HEK293T (cell line): ENCODE results near the gene MYH10.

Experiments
- ARNT ChIP-seq: fragments of 450-650 bp; IDR thresholded peaks from 2 replicates; pipeline ENCODE4 v1.6.1; 2017; ENCODE audit warnings: mild to moderate bottlenecking
- BHLHE40 ChIP-seq: fragments of 450-650 bp; IDR thresholded peaks from 2 replicates; pipeline ENCODE4 v1.6.1; 2016; ENCODE audit warnings: mild to moderate bottlenecking, moderate library complexity, borderline replicate concordance
- ELF4 ChIP-seq: fragments of 450-650 bp; IDR thresholded peaks from 2 replicates; pipeline ENCODE4 v1.6.1; 2017; ENCODE audit warnings: antibody characterized with exemption
- FOXA1 ChIP-seq: fragments of 450-650 bp; IDR thresholded peaks from 2 replicates; pipeline ENCODE4 v1.6.1; 2016; ENCODE audit warnings: mild to moderate bottlenecking
- FOXK2 ChIP-seq: fragments of 450-650 bp; IDR thresholded peaks from 2 replicates; pipeline ENCODE4 v1.6.1; 2016; ENCODE audit warnings: mild to moderate bottlenecking
- FOXM1 ChIP-seq: fragments of 450-650 bp; IDR thresholded peaks from 2 replicates; pipeline ENCODE4 v1.6.1; 2017; ENCODE audit warnings: mild to moderate bottlenecking, borderline replicate concordance
- HDGF ChIP-seq: fragments of 450-650 bp; IDR thresholded peaks from 2 replicates; pipeline ENCODE4 v1.6.1; 2017; ENCODE audit warnings: antibody characterized with exemption, borderline replicate concordance
- L3MBTL2 ChIP-seq: fragments of 450-650 bp; conservative IDR thresholded peaks from 2 replicates; pipeline ENCODE4 v1.6.1; 2016; ENCODE audit warnings: mild to moderate bottlenecking
- NFRKB ChIP-seq: fragments of 450-650 bp; IDR thresholded peaks from 2 replicates; pipeline ENCODE4 v1.6.1; 2016; ENCODE audit warnings: mild to moderate bottlenecking, moderate library complexity
- PKNOX1 ChIP-seq: fragments of 450-650 bp; IDR thresholded peaks from 2 replicates; pipeline ENCODE4 v1.6.1; 2016
- SP1 ChIP-seq: fragments of 450-650 bp; IDR thresholded peaks from 2 replicates; pipeline ENCODE4 v1.6.1; 2017
- SUZ12 ChIP-seq: fragments of 450-650 bp; IDR thresholded peaks from 2 replicates; pipeline ENCODE4 v1.6.1; 2016; ENCODE audit warnings: mild to moderate bottlenecking
- TARDBP ChIP-seq: fragments of 450-650 bp; IDR thresholded peaks from 2 replicates; pipeline ENCODE4 v1.6.1; 2016

DNA sequence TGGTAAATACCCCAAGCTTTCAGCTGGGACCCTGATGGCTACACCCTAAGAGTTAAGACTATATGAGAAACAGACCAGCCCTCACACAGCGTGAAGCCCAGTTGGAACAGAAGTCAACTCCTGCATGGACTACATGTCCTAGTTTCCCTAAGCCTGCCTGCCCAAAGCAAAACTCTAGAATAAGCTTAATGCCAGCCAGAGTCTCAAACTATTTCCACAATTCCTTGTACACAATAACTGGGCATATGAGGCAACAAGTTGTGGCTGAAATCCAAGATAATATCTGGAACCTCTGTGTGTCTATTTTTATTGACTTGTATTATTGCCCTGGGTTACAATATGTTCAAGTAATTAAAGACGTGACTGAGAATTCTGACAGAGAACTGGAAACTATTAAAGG lies 19.4 kb downstream of the MYH10 start:
- no peak for TF ChIP-seq ARNT
- no peak for TF ChIP-seq FOXK2
- no peak for TF ChIP-seq ELF4
- no peak for TF ChIP-seq BHLHE40
- TF ChIP-seq L3MBTL2 = no peak
- no peak for TF ChIP-seq FOXM1
- TF ChIP-seq NFRKB = no peak
- no peak for TF ChIP-seq SP1
- no peak for TF ChIP-seq PKNOX1
- no peak for TF ChIP-seq FOXA1
- TF ChIP-seq SUZ12 = no peak
- TF ChIP-seq HDGF = no peak
- TF ChIP-seq TARDBP = no peak
